WTC11 (cell line): Measurements from ENCODE around the gene PLEKHN1. TPM values are rescaled to one million over a fixed set of nuclear protein-coding genes. Genes with fewer than 3 reads are reported as not detected.

ENCODE experiments used
- ATAC-seq: fragments of 200-7000 bp; cut with Tn5 transposase; 2 replicates; pipeline ENCODE4 v1.10.0; 2021; ENCODE audit warnings: mild to moderate bottlenecking, moderate library complexity
- CTCF ChIA-PET: fragments of 300-600 bp; sonication (Branson Sonifier 250); formaldehyde crosslinking; loops from one replicate; lab custom pipeline; 2021; ENCODE audit warnings: antibody characterized with exemption; lab: Charles Lee
- POLR2A ChIA-PET: fragments of 350-600 bp; sonication (Branson Sonifier 250); formaldehyde crosslinking; loops from one replicate; lab custom pipeline; 2021; ENCODE audit warnings: antibody characterized with exemption; lab: Charles Lee
- DNase-seq: peaks from one replicate; pipeline ENCODE4 v3.0.0; 2021; ENCODE audit warnings: low spot score
- H3K27ac Mint-ChIP-seq: 2 replicates; pipeline ENCODE4 v1.8.0; 2021; ENCODE audit warnings: mixed read lengths
- H3K27me3 Mint-ChIP-seq: 2 replicates; pipeline ENCODE4 v1.8.0; 2021; ENCODE audit warnings: low read depth, mild to moderate bottlenecking, moderate library complexity, mixed read lengths
- H3K36me3 Mint-ChIP-seq: 2 replicates; pipeline ENCODE4 v1.8.0; 2021; ENCODE audit warnings: mixed read lengths
- H3K4me1 Mint-ChIP-seq: 2 replicates; pipeline ENCODE4 v1.8.0; 2022; ENCODE audit warnings: mixed read lengths
- H3K4me3 Mint-ChIP-seq: 2 replicates; pipeline ENCODE4 v1.8.0; 2021; ENCODE audit warnings: mild to moderate bottlenecking, moderate library complexity, mixed read lengths
- H3K9me3 Mint-ChIP-seq: 2 replicates; pipeline ENCODE4 v1.8.0; 2021; ENCODE audit warnings: mixed read lengths
- ATF1 ChIP-seq: sonication (generic); formaldehyde crosslinking; IDR thresholded peaks from 2 replicates; pipeline ENCODE4 v1.8.1; 2023; ENCODE audit warnings: mild to moderate bottlenecking, moderate library complexity, missing genetic modification reagents
- ATF3 ChIP-seq: sonication (generic); formaldehyde crosslinking; conservative IDR thresholded peaks from 2 replicates; pipeline ENCODE4 v1.8.1; 2022; ENCODE audit warnings: mild to moderate bottlenecking, missing genetic modification reagents
- CREM ChIP-seq: sonication (generic); formaldehyde crosslinking; IDR thresholded peaks from 2 replicates; pipeline ENCODE4 v1.8.1; 2022; ENCODE audit warnings: mild to moderate bottlenecking, missing genetic modification reagents, moderate library complexity
- FOXP1 ChIP-seq: sonication (generic); formaldehyde crosslinking; IDR thresholded peaks from 2 replicates; pipeline ENCODE4 v1.8.0; 2022; ENCODE audit warnings: missing genetic modification reagents, mild to moderate bottlenecking, moderate library complexity, borderline replicate concordance
- HMGXB4 ChIP-seq: sonication (generic); formaldehyde crosslinking; IDR thresholded peaks from 2 replicates; pipeline ENCODE4 v1.8.1; 2023; ENCODE audit warnings: mild to moderate bottlenecking, moderate library complexity, missing genetic modification reagents
- JUN ChIP-seq: sonication (generic); formaldehyde crosslinking; IDR thresholded peaks from 2 replicates; pipeline ENCODE4 v1.8.0; 2023; ENCODE audit warnings: mild to moderate bottlenecking, missing genetic modification reagents
- KAT7 ChIP-seq: sonication (generic); formaldehyde crosslinking; IDR thresholded peaks from 2 replicates; pipeline ENCODE4 v1.8.1; 2023; ENCODE audit warnings: missing genetic modification reagents, mild to moderate bottlenecking, borderline replicate concordance
- NFYB ChIP-seq: sonication (generic); formaldehyde crosslinking; conservative IDR thresholded peaks from 2 replicates; pipeline ENCODE4 v1.8.0; 2022; ENCODE audit warnings: low read depth, missing genetic modification reagents
- NR2C2 ChIP-seq: sonication (generic); formaldehyde crosslinking; IDR thresholded peaks from 2 replicates; pipeline ENCODE4 v1.8.0; 2022; ENCODE audit warnings: mild to moderate bottlenecking, missing genetic modification reagents
- RELA ChIP-seq: sonication (generic); formaldehyde crosslinking; IDR thresholded peaks from 2 replicates; pipeline ENCODE4 v1.8.1; 2022; ENCODE audit warnings: missing genetic modification reagents, mild to moderate bottlenecking, borderline replicate concordance
- SMAD3 ChIP-seq: sonication (generic); formaldehyde crosslinking; IDR thresholded peaks from 2 replicates; pipeline ENCODE4 v1.8.0; 2022; ENCODE audit warnings: missing genetic modification reagents, mild to moderate bottlenecking, borderline replicate concordance
- SMAD4 ChIP-seq: sonication (generic); formaldehyde crosslinking; IDR thresholded peaks from 2 replicates; pipeline ENCODE4 v1.8.0; 2022; ENCODE audit warnings: mild to moderate bottlenecking, missing genetic modification reagents
- SP1 ChIP-seq: sonication (generic); formaldehyde crosslinking; conservative IDR thresholded peaks from 2 replicates; pipeline ENCODE4 v1.8.1; 2022; ENCODE audit warnings: missing genetic modification reagents
- TCF7 ChIP-seq: sonication (generic); formaldehyde crosslinking; IDR thresholded peaks from 2 replicates; pipeline ENCODE4 v1.8.0; 2022; ENCODE audit warnings: mild to moderate bottlenecking, low read depth, missing genetic modification reagents, moderate library complexity
- TEAD1 ChIP-seq: sonication (generic); formaldehyde crosslinking; IDR thresholded peaks from 2 replicates; pipeline ENCODE4 v1.8.0; 2022; ENCODE audit warnings: mild to moderate bottlenecking, missing genetic modification reagents
- ZMAT4 ChIP-seq: fragments of 250-450 bp; sonication (Bioruptor Pico); IDR thresholded peaks from 2 replicates; pipeline ENCODE4 v1.9.0; 2021; ENCODE audit warnings: mild to moderate bottlenecking
- ZNF317 ChIP-seq: sonication (generic); formaldehyde crosslinking; IDR thresholded peaks from 2 replicates; pipeline ENCODE4 v1.8.1; 2023; ENCODE audit warnings: low read depth, mild to moderate bottlenecking, moderate library complexity, missing genetic modification reagents, borderline replicate concordance
- ZNF512 ChIP-seq: sonication (generic); formaldehyde crosslinking; IDR thresholded peaks from 2 replicates; pipeline ENCODE4 v1.8.1; 2022; ENCODE audit warnings: missing genetic modification reagents, borderline replicate concordance
- ZNF671 ChIP-seq: fragments of 250-450 bp; sonication (Bioruptor Pico); IDR thresholded peaks from 2 replicates; pipeline ENCODE4 v1.8.0; 2021; ENCODE audit warnings: mild to moderate bottlenecking
- total RNA-seq: library from RNA; stranded (reverse); gene quantifications from 3 replicates; pipeline ENCODE4 v1.2.3, GENCODE V29; 2021

The PLEKHN1 gene
- total RNA-seq, 1 experiment from 2014 or later = 3.4 TPM

GRCh38 chr1:923131-923990 is 42.9 kb upstream of the PLEKHN1 start, which contains the start of gene SAMD11:
TSS of gene SAMD11 (plus strand) at chr1:923923. CDS start at chr1:924432, 509 bp downstream.
- DNase-seq (peak; percentile 64), ATAC-seq (peak; percentile 9)
- CTCF ChIA-PET = interaction anchor here (1.3 to 2.5 kb wide), 6 partner anchors 8 to 54 kb away, joined by 3 to 11 read pairs (median 4); no protein-coding TSS in a partner anchor
- TF ChIP-seq JUN (CRISPR knock-in tag) = no peak
- TF ChIP-seq ATF3 (CRISPR knock-in tag) = no peak
- no peak for TF ChIP-seq KAT7
- TF ChIP-seq ZNF317 (CRISPR knock-in tag) = no peak
- no peak for TF ChIP-seq TEAD1
- no peak for TF ChIP-seq ZNF671 (CRISPR knock-in tag)
- TF ChIP-seq ZNF512 (CRISPR knock-in tag) = no peak
- no peak for TF ChIP-seq NFYB (CRISPR knock-in tag)
- no peak for TF ChIP-seq HMGXB4
- TF ChIP-seq FOXP1 (CRISPR knock-in tag) = no peak
- TF ChIP-seq SMAD3 (CRISPR knock-in tag) = no peak
- no peak for TF ChIP-seq SMAD4 (CRISPR knock-in tag)
- no peak for TF ChIP-seq ZMAT4 (CRISPR knock-in tag)
- no peak for TF ChIP-seq NR2C2 (CRISPR knock-in tag)
- no peak for TF ChIP-seq ATF1 (CRISPR knock-in tag)
- TF ChIP-seq TCF7 (CRISPR knock-in tag) = no peak
- Mint-ChIP-seq H3K4me3 (peak within 1 kb of the TSS; percentile 70), H3K27ac (no peak within 1 kb of the TSS), H3K36me3 (no peaks in the 10 kb centered on the region), H3K27me3 (peaks cover 91% of the 10 kb centered on the region), H3K9me3 (no peaks in the 10 kb centered on the region), H3K4me1 (peaks cover 20% of the 10 kb centered on the region)
- POLR2A ChIA-PET = interaction anchor here (1.0 kb wide), 1 partner anchor 19 kb away, joined by 3 read pairs; no protein-coding TSS in a partner anchor

GRCh38 chr1:923991-924655 is 42.2 kb upstream of the PLEKHN1 start:
- H3K27me3 Mint-ChIP-seq = peaks cover 91% of the 10 kb centered on the region
- no peak for DNase-seq
- no peaks in the 10 kb centered on the region for H3K36me3 Mint-ChIP-seq
- H3K9me3 Mint-ChIP-seq = no peaks in the 10 kb centered on the region
- ChIA-PET CTCF (interaction anchor here (1.6 to 2.5 kb wide), 4 partner anchors 12 to 28 kb away, joined by 4 to 11 read pairs (median 6); no protein-coding TSS in a partner anchor), POLR2A (no interaction called here)
- peak overlapping the region; percentile 52; the same call in 1 of the 2 replicates for H3K4me3 Mint-ChIP-seq
- H3K4me1 Mint-ChIP-seq = peaks cover 20% of the 10 kb centered on the region
- TF ChIP-seq CREM (CRISPR knock-in tag) = no peak
- TF ChIP-seq KAT7 = no peak
- 0 out of 2 replicates have a peak, but pooled peaks have one; percentile 10 for TF ChIP-seq SP1 (CRISPR knock-in tag)
- no peak for TF ChIP-seq RELA (CRISPR knock-in tag)
- ATAC-seq = no peak
- H3K27ac Mint-ChIP-seq = no peak overlapping the region
